OCI-LY7 (cell line): ENCODE results near the gene RFC5. TPM values are rescaled to one million over a fixed set of nuclear protein-coding genes. Genes with fewer than 3 reads are reported as not detected.

ENCODE experiments used
- BruUV-seq: library from RNA; stranded (reverse); fragments of 400-500 nt; replicated peaks from 2 replicates; lab custom pipeline; 2021; lab: Mats Ljungman, UMichigan
- CTCF ChIA-PET: fragments of 300-600 bp; sonication (Branson Sonifier 250); formaldehyde crosslinking; loops from one replicate; lab custom pipeline; 2022; ENCODE audit warnings: antibody characterized with exemption; ENCODE audit not compliant: unreplicated experiment; lab: Charles Lee
- POLR2A ChIA-PET: fragments of 300-600 bp; sonication (Branson Sonifier 250); formaldehyde crosslinking; loops from one replicate; lab custom pipeline; 2022; ENCODE audit warnings: antibody characterized with exemption; lab: Charles Lee
- DNase-seq: peaks from one replicate; pipeline ENCODE4 v3.0.0-alpha.2; 2015; ENCODE audit warnings: low spot score
- H2AFZ ChIP-seq: fragments of 200-600 bp; sonication (generic), shearing (Covaris generic); 2 replicates; pipeline ENCODE4 v1.6.1; 2014; ENCODE audit warnings: mild to moderate bottlenecking, antibody characterized with exemption, low read length, moderate library complexity
- H3K27ac ChIP-seq: fragments of 200-600 bp; sonication (generic); 2 replicates; pipeline ENCODE4 v1.5.1; 2014; ENCODE audit warnings: mixed run types, low read depth, mild to moderate bottlenecking, moderate library complexity, low read length, inconsistent platforms; ENCODE audit not compliant: poor library complexity, severe bottlenecking
- H3K36me3 ChIP-seq: fragments of 200-600 bp; sonication (generic); 2 replicates; pipeline ENCODE4 v1.6.1; 2014; ENCODE audit warnings: mild to moderate bottlenecking, antibody characterized with exemption, low read length, moderate library complexity, mixed read lengths; ENCODE audit not compliant: insufficient read depth
- H3K4me1 ChIP-seq: fragments of 200-600 bp; sonication (generic); 2 replicates; pipeline ENCODE4 v1.5.1; 2014; ENCODE audit warnings: mild to moderate bottlenecking, low read length; ENCODE audit not compliant: insufficient read depth, poor library complexity, severe bottlenecking
- H3K4me2 ChIP-seq: fragments of 200-600 bp; sonication (generic); 2 replicates; pipeline ENCODE4 v1.6.1; 2014; ENCODE audit warnings: mild to moderate bottlenecking, low read length
- H3K4me3 ChIP-seq: fragments of 200-600 bp; sonication (generic); 2 replicates; pipeline ENCODE4 v1.5.1; 2014; ENCODE audit warnings: mild to moderate bottlenecking, low read depth, low read length; ENCODE audit not compliant: poor library complexity, severe bottlenecking
- H3K79me2 ChIP-seq: fragments of 200-600 bp; sonication (generic); 2 replicates; pipeline ENCODE4 v1.6.1; 2016; ENCODE audit warnings: low read depth, mild to moderate bottlenecking, low read length, moderate library complexity, mixed read lengths; ENCODE audit not compliant: insufficient read depth
- H3K9me2 ChIP-seq: fragments of 200-600 bp; sonication (generic); 2 replicates; pipeline ENCODE4 v1.6.1; 2016; ENCODE audit warnings: mild to moderate bottlenecking, low read length, mixed read lengths; ENCODE audit not compliant: insufficient read depth
- H3K9me3 ChIP-seq: fragments of 200-600 bp; sonication (generic); 2 replicates; pipeline ENCODE4 v1.6.1; 2014; ENCODE audit warnings: mild to moderate bottlenecking, mixed run types, low read length, mixed read lengths
- H4K20me1 ChIP-seq: fragments of 200-600 bp; sonication (generic); 2 replicates; pipeline ENCODE4 v1.6.1; 2014; ENCODE audit warnings: mild to moderate bottlenecking, antibody characterized with exemption, low read length, moderate library complexity, mixed read lengths; ENCODE audit not compliant: insufficient read depth
- CTCF ChIP-seq: fragments of 200-600 bp; sonication (generic); conservative IDR thresholded peaks from 2 replicates; pipeline ENCODE4 v1.5.1; 2014; ENCODE audit warnings: mild to moderate bottlenecking, antibody characterized with exemption, low read length, moderate library complexity, mixed read lengths
- EZH2phosphoT487 ChIP-seq: fragments of 200-600 bp; sonication (generic); IDR thresholded peaks from 2 replicates; pipeline ENCODE4 v1.6.1; 2018; ENCODE audit warnings: low read depth, borderline replicate concordance, mild to moderate bottlenecking, mixed run types, antibody characterized with exemption, low read length, moderate library complexity, mixed read lengths
- intact Hi-C: fragments of 100-400 bp; cut with micrococcal nuclease; formaldehyde crosslinking; loops from one replicate; pipeline ENCODE4 v1.10.0; 2022; ENCODE audit not compliant: unreplicated experiment
- total RNA-seq, 2 experiments: library from RNA; depleted of rRNA in 1 of 2; stranded (reverse); fragments of >200 nt in 1 of 2; shearing (Covaris generic) in 1 of 2; gene quantifications; 2 replicates each; pipeline ENCODE4 v1.2.3, GENCODE V29; 2014 to 2022

RFC5 gene
- total RNA-seq, 2 experiments from 2014 or later = 68.3 to 91.4 TPM

- Histone ChIP-seq H3K79me2 (no peaks in the 10 kb centered on the region), H3K4me1 (peaks cover 9% of the 10 kb centered on the region), H3K9me2 (no peaks in the 10 kb centered on the region), H3K36me3 (peaks cover 86% of the 10 kb centered on the region), H2AFZ (no peak overlapping the region), H3K4me2 (no peak overlapping the region), H3K4me3 (no peak overlapping the region), H3K27ac (no peak overlapping the region), H4K20me1 (no peaks in the 10 kb centered on the region), H3K9me3 (no peaks in the 10 kb centered on the region)
- POLR2A ChIA-PET = no interaction called here
- no peak for TF ChIP-seq EZH2phosphoT487
- no peak for TF ChIP-seq CTCF
- DNase-seq = no peak
- BruUV-seq = no TSS peak
- CTCF ChIA-PET = no interaction called here
- intact Hi-C loops = no loop called here
Observed at GRCh38 chr12:118036672-118037411, 20.3 kb downstream of the RFC5 start.

- Histone ChIP-seq H3K79me2 (no peaks in the 10 kb centered on the region), H3K4me3 (no peak overlapping the region), H2AFZ (no peak overlapping the region), H3K4me2 (no peak overlapping the region), H3K9me2 (no peaks in the 10 kb centered on the region), H3K4me1 (peaks cover 9% of the 10 kb centered on the region), H3K36me3 (peaks cover 87% of the 10 kb centered on the region), H4K20me1 (no peaks in the 10 kb centered on the region), H3K27ac (no peak overlapping the region), H3K9me3 (no peaks in the 10 kb centered on the region)
- no TSS peak for BruUV-seq
- DNase-seq = no peak
- ChIA-PET POLR2A (no interaction called here), CTCF (no interaction called here)
- intact Hi-C loops = no loop called here
- TF ChIP-seq EZH2phosphoT487 (no peak), CTCF (no peak)
Observed at GRCh38 chr12:118038137-118038536, 21.6 kb downstream of the RFC5 start.

- Histone ChIP-seq H3K4me1 (no peaks in the 10 kb centered on the region), H4K20me1 (no peaks in the 10 kb centered on the region), H3K36me3 (peaks cover 59% of the 10 kb centered on the region), H2AFZ (no peak overlapping the region), H3K9me2 (no peaks in the 10 kb centered on the region), H3K27ac (no peak overlapping the region), H3K4me2 (no peak overlapping the region), H3K4me3 (no peak overlapping the region), H3K79me2 (no peaks in the 10 kb centered on the region), H3K9me3 (no peaks in the 10 kb centered on the region)
- intact Hi-C loops = no loop called here
- TF ChIP-seq CTCF = no peak
- no peak for TF ChIP-seq EZH2phosphoT487
- ChIA-PET CTCF (no interaction called here), POLR2A (no interaction called here)
- no peak for DNase-seq
- no TSS peak for BruUV-seq
Observed at GRCh38 chr12:118042091-118042490, 25.6 kb downstream of the RFC5 start.
